HG03108 (cell line): ENCODE measurements around the gene FBXW2.

Source experiments
- ATAC-seq: cut with Tn5 transposase; IDR thresholded peaks from one replicate; pipeline ENCODE4 v1.9.1; 2021; ENCODE audit warnings: moderate library complexity; ENCODE audit not compliant: unreplicated experiment

Gene FBXW2

GRCh38 chr9:120716483-120716882 is 76.7 kb downstream of the FBXW2 start:
- ATAC-seq = no peak

- ATAC-seq = no peak
Measured at GRCh38 chr9:120715389-120715924, 77.8 kb downstream of the FBXW2 start.

- ATAC-seq = peak; percentile 16
Measured at GRCh38 chr9:120714846-120715388, 78.3 kb downstream of the FBXW2 start.

- peak; percentile 93 for ATAC-seq
Measured at GRCh38 chr9:120714088-120714845, 78.9 kb downstream of the FBXW2 start, which contains the start of gene MEGF9. MEGF9 (minus strand) TSS chr9:120714470; CDS start chr9:120714358, 112 bp downstream.

GRCh38 chr9:120713257-120714087 is 79.7 kb downstream of the FBXW2 start:
- no peak for ATAC-seq

- no peak for ATAC-seq
Measured at GRCh38 chr9:120712539-120713031, 80.6 kb downstream of the FBXW2 start.

- ATAC-seq = no peak
Measured at GRCh38 chr9:120711841-120712538, 81.2 kb downstream of the FBXW2 start.

- ATAC-seq = no peak
Measured at GRCh38 chr9:120711354-120711753, 81.9 kb downstream of the FBXW2 start.

- ATAC-seq = no peak
Measured at GRCh38 chr9:120710110-120710981, 82.9 kb downstream of the FBXW2 start.

GRCh38 chr9:120708526-120709224 is 84.5 kb downstream of the FBXW2 start:
- ATAC-seq = no peak

GRCh38 chr9:120707170-120707569 is 86.0 kb downstream of the FBXW2 start:
- ATAC-seq = no peak
